Measurements from ENCODE around the gene TAF3.
"Not testable (repeated sequence)": the region's sequence is repeated elsewhere in the genome, so short reads cannot be mapped to it uniquely, and the experiment has no call there.

The TAF3 gene

DNA sequence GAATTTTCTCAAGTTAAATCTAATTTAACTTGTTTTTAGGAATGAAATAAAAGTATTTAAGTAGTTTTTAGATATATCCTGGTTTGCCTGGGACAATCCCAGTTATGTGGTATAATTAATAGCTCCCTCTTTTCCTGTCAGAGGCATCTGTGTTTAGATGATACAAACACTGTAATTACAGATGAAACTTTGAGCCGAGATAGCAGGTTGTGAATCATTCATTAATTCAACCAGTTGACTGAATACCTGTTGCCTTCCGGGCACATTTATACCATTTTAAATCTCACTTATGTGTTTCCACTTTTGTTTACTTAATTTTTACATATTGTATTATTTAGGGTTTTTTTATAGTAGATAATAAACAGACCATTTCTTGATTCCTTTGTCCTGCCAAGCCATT is 154.1 kb downstream of the TAF3 start:
- DNase-seq = no peak

DNA sequence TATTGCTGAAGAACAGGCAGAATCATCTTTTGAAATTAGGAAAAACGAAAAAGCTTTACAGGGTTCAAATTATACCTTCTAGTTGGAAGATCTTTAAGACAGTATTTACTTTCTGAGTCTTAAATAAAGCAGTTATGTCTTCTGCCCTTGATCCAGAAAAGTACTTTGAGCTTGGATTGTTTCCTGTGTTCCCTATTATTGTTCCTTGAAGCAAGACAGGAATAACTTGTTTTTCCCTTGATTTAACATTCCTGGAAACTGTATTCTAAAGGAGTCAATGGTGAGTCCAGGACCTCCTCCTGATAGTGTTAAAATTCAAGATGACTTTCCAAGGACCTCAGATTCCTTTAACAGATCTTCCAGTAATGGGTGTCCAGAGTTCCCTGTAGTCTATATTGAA is 161.9 kb downstream of the TAF3 start:
- DNase-seq = no peak

DNA sequence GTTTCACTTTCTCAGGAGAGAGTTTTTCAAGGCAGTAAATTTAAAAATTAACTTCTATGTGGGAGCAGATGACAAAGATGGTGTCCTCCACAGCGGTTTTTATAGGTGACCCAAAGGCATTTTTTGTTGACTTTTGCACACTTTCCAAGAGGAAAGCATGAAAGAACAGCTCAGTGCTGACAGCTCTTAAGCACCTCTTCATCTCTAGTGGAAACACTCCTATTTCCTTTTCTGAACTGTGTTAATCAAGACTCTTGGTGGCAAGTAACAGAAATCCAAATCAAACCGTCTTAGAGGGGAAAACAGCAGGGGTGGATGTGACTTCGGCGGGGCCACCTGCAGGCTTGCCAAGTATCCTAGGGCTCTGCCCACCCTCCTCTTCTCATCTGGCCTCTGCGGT is 164.4 kb downstream of the TAF3 start:
- no peak for DNase-seq

DNA sequence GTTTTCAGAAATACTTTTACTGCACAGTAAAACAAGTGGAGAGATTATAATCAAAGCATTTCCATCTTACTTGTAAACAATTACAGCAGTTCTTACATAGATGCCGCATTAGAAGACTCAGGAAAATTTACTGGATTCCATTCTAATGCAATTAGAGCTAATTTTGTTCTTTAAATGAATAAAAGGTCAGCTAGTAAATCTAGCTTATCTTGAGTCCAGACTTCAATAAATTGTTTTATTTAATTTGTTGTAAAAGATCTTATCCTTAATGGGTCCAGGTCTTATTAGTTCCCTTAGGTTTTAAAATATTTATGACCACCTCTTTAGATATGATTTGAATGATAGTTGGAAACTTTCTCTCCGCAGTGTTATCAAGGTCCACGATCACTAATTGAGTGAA is 166.0 kb downstream of the TAF3 start:
- no peak for DNase-seq

DNA sequence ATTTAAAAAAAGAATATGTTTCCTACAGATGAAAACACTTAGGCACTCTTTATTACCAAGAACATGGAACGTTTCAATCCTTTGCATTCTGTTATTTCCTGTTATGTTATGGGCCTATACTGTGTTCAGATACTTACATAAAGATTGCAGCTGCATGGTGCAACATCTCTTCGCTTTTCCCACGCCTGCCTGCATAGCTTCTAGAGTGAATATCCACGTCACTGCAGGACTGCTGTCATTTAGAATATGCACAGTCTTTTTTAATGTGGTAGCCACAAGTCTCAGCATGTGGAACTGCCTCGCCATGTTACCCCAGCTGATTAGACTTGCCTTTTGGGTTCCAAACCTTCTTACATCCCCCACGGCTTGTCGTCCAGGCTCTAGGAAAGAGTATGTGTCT is 166.6 kb downstream of the TAF3 start:
- DNase-seq = no peak

DNA sequence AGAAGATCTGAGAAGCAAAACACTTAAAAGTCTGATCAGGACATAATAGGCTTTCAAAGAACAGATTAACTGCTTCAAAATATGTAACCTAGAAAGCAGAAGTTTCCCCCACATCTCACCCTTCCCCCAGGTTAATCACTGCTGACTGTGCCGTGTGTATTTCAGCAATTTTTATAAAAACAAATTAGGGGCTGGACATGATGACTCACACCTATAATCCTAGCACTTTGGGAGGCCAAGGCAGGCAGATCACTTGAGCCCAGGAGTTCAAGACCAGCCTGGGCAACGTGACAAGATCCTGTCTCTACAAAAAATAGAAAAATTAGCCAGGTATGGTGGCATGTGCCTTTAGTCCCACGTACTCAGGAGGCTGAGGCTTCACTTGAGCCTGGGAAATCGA is 168.5 kb downstream of the TAF3 start:
- DNase-seq = no peak

DNA sequence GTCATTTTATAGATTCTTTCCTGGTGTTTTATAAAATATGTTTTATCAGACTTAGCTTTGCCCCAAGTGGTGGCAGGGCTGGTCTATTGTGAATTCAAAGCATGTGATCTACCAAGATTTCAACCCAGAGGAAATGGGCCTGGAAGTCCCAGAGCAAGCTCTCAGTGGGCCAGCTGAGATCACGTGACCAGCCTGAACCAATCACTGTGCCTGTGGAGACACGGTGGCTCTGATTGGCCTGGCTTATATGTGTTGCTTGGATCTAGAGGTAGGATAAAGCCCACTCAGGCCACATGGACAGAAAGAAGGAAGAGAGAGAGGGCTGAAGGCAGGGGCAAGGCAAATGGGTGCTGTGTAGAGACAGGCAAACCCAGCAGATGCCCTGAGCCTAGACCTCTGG is 170.7 kb downstream of the TAF3 start:
- no peak for DNase-seq

DNA sequence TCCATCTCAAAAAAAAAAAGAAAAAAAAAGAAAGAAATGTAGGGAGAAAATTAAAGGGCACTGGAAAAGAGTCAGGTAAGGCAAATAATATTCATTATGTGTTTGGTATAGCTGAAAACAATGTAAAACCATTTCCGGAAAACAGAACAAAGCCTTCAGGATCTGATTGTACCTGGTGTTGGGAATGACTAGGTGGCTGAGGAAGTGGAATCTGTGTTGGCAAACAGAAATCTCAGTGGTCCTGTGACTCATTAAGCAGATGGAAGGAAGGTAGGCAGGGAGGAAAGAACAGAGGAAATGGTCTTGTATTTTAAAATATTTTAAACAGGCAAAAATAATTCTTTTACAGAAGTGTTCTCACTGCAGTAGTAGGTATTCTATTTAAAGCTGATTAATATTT is 180.5 kb downstream of the TAF3 start:
- no peak for DNase-seq

DNA sequence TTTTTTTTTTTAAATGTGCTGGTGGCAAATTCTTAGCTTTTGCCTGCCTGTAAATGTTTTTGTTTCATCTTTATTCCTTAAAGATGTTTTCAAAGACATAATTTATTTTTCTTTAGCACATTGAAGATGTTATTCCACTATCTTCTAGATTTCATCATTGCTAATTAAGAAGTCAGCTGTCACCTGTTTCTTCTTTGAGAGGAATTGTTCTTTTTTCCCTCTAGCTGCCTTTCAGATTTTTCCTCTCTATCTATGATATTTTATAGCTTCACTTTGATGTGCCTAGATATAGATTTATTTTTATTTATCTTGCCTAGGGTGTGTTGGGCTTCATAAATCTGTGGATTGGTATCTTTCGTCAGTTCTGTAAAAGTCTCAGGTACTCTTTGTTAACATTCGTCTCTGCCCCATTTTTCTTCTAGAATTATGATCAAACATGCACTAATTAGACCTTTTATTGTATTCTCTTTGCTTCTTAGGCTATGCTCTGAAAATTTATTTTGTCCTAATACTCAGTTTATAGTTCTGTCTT is 186.2 kb downstream of the TAF3 start:
- no peak for DNase-seq

DNA sequence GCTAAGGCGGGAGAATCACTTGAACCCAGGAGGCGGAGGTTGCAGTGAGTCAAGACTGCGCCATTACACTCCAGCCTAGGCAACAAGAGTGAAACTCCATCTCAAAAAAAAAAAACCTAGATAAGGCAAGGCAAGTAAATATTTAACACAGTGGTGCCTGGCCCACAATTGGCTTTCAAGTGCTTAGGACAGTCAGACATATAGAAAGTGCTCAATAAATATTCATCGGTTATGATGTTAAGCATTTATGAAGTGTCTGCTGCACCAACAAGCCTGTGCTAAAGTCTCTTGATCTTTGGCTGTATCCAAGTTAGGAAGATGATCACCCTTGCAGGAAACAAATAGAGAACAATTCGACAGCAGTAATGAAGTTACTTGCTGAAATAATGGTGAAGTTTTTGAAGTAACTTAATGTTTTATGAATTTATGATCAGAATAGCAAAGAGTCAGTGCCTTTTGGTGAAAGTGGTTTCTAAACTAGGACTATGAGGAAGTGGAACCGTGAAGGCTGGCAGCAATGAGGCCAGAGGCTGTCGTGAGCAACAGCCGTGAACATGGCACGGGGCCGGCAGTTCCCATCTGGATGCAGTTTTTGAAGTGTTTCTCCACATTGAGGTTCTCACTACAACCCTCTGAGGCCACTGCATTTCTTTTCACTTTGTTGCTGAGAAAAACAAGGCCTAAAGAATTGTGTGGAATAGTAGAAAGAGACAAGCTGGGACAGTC is 188.1 kb downstream of the TAF3 start:
- DNase-seq = no peak

DNA sequence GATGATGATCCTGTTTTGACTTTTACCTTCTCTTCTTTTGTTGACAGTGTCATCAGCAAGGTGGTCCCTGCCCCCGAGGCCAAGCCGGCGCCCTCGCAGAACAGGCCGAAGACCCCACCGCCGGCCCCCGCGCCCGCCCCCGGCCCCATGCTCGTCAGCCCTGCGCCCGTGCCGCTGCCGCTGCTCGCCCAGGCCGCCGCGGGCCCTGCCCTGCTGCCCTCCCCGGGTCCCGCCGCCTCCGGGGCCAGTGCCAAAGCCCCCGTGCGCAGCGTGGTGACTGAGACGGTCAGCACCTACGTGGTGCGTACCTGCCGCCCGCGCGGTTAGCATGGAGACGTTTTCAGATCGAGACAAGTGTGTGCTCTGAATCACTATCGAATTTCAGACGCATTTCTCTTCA is 190.7 kb downstream of the TAF3 start:
- no peak for DNase-seq

DNA sequence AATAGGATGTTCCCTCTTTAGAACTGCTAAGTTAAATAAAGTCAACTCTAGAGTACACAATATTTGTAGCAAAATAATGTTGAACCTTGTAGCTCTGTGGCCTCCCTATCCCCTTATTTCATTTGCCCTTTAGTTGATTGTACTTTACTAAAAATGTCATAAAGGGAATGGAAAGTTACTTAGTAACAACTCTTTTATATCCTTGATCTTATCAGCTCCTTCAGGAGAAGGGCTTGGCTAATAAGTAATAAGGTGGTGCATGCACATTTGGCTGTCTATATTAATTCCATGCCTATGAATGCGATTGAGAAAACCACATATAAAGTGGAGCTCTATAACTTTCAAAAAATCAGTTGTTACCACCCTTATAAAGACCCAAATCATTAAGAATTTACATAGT is 194.7 kb downstream of the TAF3 start:
- no peak for DNase-seq

DNA sequence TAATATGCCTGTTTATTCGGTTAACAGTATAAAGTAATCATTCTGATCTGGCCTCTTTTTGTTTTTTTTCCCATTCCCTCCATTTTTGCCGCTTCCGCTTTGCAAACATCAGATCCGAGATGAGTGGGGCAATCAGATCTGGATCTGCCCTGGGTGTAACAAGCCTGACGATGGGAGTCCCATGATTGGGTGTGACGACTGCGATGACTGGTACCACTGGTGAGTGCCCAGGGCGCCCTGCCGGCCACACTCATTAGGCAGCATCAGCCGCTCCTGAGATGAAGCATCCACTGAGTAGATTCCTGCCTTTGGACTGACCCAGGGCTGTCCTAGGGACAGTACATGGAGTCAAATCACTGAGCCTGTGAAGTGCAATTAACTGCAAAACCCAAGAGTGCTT is 195.3 kb downstream of the TAF3 start:
- no peak for DNase-seq

DNA sequence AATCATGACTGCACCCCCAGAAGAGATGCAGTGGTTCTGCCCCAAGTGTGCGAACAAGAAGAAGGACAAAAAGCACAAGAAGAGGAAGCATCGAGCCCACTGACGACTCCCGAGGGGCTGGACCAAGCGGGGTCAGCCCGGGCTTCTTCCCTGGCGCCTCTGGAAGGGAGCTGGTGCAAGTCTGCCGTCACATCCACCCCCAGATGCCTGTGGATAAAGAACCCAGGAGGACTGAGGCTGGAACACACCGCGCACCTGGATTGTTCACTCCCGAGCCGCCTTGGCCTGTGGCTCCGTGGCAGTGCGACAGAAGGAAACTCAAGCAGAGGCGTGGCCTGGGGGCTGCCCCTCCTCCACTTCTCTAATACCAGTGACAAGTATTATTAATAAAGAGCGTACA is 196.3 kb downstream of the TAF3 start:
- DNase-seq = no peak

DNA sequence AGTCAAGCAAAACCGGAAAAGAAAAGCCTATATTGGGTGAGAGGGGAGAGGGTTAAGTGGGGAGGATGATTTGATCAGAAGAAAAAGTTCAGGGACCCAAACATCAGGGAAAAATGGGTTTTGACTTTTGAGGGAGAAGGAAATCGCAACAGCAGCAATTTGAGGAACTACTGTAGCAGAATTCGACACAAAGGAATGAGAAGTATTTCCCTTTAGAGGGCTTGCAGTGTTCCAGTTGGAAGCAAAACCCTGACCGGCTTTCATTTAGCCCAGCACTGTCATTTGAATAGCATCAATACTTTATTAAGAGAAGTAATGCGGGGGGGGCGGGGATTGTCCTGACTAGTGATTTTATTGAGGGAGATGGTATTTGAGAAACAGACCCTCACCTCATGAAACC is 199.0 kb downstream of the TAF3 start:
- DNase-seq = no peak

DNA sequence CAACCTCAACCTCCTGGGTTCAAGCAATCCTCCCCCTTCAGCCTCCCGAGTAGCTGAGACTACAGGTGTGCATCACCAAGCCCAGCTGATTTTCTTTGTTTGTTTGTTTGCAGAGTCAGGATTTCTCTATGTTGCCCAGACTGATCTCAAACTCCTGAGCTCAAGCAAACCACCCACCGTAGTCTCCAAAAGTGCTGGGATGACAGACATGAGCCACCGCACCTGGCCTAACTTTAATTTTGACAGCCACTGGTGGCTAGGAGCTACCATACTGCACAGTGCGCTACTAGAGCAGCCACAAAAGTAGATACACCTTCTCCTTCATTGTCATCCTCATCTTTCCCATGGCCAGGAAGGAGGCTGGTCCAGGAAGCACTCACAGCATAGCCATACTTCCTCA is 205.0 kb downstream of the TAF3 start:
- DNase-seq = no peak

DNA sequence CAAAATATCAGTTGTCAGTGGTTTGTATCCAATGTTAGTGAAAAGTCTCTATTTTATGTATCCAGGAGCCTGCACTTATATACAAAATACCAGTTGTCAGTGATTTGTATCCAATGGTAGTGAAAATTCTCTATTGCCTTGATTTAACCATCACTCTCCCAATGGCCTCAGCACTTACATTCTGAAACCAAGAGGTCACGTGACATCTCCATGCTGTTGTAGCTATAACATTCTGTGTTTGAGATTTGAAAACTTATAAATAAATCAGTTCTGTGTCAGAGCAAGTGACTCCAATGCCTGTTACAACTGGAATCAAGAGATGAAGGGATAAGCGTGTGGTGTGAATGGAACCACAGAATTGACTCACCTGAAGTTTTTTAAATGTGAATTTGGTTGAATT is 205.5 kb downstream of the TAF3 start:
- DNase-seq = no peak

DNA sequence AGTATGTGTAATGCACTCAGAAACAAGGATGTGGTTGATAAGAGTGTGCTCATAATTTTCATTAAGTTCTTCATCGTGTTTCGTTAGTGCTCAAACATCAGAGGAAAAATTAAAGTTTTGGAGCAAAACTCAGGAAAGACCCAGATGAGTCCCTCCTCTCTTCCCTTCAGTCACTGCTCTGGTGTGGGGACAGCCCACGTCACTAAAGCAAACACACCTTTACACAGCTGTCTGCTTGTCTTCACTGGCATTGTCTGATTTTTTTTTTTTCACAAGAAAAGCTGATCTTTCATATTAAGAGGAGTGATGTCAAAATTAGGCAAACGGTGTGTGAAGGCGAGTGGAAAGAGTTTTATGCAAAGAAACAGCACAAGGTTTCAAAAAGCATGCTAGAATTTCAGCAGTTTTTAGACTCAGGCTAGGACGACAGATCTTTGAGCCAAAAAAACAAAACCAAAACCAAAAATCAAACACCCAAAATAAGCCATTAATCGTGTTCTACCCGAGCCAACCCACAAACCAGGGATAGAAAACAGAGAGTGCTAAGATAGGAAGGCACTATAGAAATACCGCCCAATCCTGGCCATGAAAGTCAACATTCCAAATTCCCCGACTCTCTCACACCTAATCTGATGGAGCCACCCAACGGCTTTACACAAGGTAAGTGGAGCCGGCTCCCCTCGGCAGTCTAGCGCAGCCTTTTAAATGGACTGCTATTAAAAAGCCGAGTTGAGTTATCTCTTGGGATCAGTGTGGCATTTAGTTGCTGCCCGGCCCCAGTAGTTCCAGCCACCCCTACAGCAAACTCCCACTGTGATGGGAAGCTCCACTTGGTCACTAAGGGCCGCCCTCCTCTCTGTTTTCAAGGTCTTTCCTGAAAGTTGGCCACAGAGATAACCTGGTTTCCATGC is 208.3 kb downstream of the TAF3 start:
- no peak for DNase-seq

DNA sequence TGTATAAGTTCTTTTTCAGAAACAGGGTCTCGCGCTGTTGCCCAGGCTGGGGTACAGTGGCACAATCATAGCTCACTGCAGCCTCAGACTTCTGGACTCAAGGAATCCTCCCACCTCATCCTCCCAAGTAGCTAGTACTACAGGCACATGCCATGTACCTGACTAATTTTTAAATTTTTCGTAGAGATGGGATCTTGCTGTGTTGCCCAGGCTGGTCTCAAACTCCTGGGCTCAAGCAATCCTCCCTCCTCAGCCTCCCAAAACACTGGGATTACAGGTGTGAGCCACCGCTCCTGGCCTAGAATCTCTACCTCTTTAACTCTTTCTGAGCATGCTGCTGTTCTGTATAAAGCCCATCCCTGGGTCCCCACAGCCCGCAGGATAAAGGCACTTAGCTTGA is 212.9 kb downstream of the TAF3 start:
- DNase-seq = not testable (repeated sequence)

DNA sequence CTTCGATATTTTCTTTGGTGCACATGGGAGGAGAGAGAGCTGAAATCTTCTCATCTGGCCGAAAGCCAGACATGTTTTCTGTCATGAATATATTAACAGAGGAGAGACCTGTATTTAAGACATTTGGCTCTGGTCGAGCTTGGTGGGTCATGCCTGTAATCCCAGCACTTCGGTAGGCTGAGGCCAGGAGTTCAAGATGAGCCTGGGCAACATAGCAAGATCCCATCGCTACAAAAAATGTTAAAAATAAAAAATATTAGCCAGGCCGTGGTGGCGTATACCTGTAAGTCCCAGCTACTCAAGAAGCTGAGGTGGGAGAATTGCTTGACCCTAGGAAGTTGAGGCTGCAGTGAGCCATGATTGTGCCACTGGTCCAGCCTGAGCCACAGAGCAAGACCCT is 214.3 kb downstream of the TAF3 start:
- no peak for DNase-seq

DNA sequence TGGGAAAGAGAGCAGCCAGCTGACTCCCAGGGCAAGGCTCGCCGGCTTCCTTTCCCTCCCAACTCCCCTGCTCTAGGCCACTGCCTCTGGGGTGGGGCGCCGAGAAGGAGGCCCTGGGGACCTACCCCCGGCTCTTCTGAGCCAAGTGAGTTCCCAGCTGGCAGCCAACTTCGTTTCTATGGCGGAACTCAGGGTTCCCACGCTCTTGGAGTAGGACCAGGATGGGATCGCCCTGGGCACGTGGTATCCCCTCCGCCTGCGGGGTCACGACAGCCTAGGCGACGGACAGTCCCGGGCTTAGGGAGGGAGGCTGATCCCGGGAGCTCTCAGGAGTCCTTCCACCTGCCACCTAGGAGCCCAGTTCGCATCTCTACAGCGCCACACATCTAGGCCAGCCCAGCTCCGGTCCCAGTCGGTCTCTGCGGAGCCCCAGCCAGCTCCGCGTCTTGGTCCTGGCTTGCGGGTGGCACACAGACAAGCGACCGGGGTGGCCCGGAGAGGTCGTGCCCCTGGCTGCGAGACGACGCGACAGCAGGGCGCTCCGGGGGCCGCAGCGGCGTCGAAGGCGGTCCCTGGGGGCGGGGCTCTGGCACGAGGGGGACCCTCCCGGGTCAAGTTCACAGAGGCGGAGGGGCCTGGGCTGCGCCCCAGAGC is 215.6 kb downstream of the TAF3 start:
- no peak for DNase-seq

DNA sequence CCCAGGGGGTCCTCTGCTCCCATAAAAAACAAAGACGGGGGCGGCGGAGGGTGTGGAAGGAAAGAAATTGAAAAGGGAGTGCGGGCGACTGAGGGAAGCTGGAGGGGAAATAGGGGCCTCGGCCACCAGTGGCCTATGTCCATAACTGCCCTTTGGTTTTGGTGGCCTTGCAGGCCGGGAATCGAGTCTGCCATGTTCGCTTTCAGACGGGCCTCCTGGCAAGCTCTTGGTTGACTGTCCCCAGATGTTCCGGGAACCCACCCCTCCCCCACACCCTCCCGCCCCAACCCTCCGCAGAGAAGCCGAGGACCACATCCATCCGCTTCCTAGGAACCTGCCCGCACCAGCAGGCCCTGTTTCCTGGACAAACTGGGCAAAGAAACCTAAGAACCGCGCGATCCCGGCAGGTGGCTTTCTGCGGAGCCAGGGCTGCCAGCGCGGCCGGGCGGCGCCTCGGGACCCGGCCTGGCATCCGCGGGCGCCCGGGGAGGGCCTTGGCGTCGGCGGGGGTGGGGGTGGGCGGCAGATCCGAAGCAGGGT is 216.2 kb downstream of the TAF3 start:
- no peak for DNase-seq

DNA sequence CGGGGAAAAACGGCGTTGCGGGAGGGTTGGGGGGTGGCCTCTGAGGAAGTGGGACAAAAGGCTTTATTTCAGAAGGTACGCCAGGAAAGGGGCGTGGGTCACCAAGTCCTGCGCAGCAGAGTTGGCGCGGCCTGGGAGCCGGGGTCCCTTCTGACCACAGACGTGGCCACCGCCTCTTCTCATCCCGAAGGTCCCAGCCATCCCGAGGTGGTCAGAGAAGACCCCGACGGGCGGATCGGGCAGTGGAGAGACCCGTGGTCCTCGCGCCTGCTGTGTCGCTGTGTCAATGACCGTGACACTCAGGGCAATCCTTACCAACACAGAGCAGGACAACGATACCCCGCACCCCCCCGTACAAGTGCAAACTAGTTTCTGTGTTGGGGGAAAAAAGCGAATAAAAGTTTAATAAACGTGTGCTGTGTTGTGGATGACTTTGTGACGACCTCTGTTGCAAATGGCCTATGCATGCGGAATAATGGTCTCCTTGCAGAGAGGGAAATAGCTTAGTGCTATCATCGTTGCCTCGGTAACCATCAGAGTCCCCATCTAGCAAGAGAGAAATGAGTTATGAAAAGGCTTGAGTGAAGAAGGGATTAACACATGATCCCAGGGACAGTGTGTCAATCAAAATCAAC is 216.8 kb downstream of the TAF3 start:
- DNase-seq = no peak
